ENCODE measurements around the gene ABHD17C.
"Not testable (repeated sequence)": the region's sequence is repeated elsewhere in the genome, so short reads cannot be mapped to it uniquely, and the experiment has no call there.

DNA sequence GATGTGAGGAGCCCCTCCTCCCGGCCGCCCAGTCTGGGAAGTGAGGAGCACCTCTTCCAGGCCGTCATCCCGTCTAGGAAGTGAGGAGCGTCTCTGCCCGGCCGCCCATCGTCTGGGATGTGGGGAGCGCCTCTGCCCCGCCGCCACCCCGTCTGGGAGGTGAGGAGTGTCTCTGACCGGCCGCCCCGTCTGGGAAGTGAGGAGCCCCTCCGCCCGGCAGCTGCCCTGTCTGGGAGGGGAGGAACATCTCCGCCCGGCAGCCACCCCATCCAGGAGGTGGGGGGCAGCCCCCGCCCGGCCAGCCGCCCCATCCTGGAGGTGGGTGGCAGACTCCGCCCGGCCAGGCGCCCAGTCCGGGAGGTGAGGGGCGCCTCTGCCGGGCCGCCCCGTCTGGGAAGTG is 47.7 kb upstream of the ABHD17C start:
- TF ChIP-seq EZH2 (IDR thresholded peaks at IDR 0.05; ENCODE audit: insufficient read depth, poor library complexity, severe bottlenecking); EZH2phosphoT487 (IDR thresholded peaks at IDR 0.05; ENCODE audit: insufficient read depth, low read depth): not testable (repeated sequence)

All from GM23248 (cell line).